Endothelial cell of hepatic sinusoid (primary cell): ENCODE results near the gene SLC25A12.
"Not testable (repeated sequence)": the region's sequence is repeated elsewhere in the genome, so short reads cannot be mapped to it uniquely, and the experiment has no call there.

ENCODE experiments used
- in situ Hi-C: cut with HindIII; loops from 2 replicates; pipeline ENCODE4 v1.10.0; 2017; ENCODE audit warnings: low sequenced_read_pairs

The SLC25A12 gene

GRCh38 chr2:171893824-171894611, at the start of gene SLC25A12:
TSS of gene SLC25A12 (minus strand) at chr2:171894244. CDS start at chr2:171894214, 30 bp downstream.
- in situ Hi-C loops, result no loop called here

GRCh38 chr2:171941316-171941699, 47.3 kb upstream of the SLC25A12 start:
- in situ Hi-C loops, result no loop called here

- in situ Hi-C loops, result no loop called here
Measured at GRCh38 chr2:171939743-171940071, 45.7 kb upstream of the SLC25A12 start.

GRCh38 chr2:171939058-171939742, 45.2 kb upstream of the SLC25A12 start:
- in situ Hi-C loops, result no loop called here

- in situ Hi-C loops, result no loop called here
Measured at GRCh38 chr2:171930385-171930784, 36.3 kb upstream of the SLC25A12 start.

- in situ Hi-C loops, result no loop called here
Measured at GRCh38 chr2:171924170-171924942, 30.3 kb upstream of the SLC25A12 start.

- in situ Hi-C loops, result no loop called here
Measured at GRCh38 chr2:171923206-171923605, 29.2 kb upstream of the SLC25A12 start.

DNA sequence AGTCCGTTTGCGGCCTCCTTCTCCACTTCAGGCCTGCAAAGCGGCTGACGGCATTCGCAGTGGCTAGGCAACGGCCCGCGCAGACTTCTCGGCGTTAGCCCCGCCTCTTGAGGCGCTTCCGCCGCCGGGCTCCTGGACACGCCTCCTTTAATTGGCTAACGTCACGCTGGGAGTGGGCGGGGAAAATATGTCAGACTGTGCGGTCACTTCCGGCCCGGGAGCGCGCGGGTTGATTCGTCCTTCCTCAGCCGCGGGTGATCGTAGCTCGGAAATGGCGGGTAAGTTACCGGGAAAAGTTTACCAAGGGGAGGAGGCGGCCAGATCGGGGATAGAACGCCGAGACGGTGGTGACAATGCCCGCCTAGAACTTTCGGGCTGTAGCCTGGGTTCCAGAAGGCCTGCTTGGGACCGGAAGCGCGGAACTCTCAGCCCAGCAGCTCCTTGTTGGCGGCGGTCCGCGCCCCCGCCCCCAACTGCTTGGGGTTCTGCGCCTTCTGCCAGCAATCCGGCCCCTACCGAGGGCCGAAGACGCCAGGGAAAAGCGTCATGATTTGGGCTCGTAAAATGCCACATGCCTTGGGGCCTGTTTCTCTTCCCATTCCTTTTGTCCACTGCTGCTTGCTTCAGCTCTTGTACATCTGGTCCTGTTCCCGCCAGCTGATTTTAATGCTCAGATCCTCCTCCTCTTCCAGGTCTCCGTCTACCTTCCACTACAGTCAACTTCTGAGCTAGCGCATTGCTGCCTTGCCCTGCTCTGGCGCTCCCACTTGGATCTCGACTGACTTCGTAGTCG, 28.4 kb upstream of the SLC25A12 start, which contains the start of gene HAT1:
Gene HAT1, plus strand, starts transcription at position 232 of the 793 bp plus-strand sequence. Its CDS starts 40 bp downstream, at position 272.
- in situ Hi-C loops, result no loop called here

DNA sequence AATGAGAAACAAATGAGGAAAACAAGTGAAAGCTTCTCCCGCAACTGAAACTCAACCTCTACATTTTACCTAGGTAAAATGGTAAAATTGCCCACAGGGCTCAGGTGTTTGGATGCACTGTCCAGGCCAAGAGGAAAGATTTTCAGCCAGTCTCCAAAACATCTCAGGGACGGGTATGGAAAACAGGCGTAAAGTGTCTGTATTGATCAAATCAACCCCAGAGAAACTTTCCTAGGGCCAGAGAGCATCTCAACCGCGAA, 27.9 kb upstream of the SLC25A12 start:
- in situ Hi-C loops, result no loop called here

- in situ Hi-C loops, result no loop called here
Measured at GRCh38 chr2:171919453-171919852, 25.4 kb upstream of the SLC25A12 start.

DNA sequence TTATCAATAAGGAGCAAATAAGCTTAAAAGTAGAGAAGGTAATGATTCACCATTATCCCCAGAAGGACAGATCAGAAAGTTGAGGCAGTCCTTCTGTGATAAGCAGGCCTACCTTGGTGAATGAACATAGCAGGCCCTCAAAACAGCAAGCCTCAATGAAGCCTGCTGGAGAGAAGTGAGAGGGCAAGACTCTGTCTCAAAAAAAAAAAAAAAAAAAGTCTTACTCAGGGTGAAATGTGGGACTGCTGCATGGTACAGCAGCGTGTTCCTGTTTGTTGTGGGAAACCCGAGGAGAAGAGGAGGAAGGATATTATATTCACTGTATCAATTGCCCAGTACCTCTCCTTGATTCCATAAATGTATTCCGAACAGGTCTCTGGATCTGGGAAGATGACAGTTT, 19.5 kb upstream of the SLC25A12 start:
- in situ Hi-C loops, result no loop called here

- in situ Hi-C loops, result no loop called here
Measured at GRCh38 chr2:171910494-171910893, 16.4 kb upstream of the SLC25A12 start.

DNA sequence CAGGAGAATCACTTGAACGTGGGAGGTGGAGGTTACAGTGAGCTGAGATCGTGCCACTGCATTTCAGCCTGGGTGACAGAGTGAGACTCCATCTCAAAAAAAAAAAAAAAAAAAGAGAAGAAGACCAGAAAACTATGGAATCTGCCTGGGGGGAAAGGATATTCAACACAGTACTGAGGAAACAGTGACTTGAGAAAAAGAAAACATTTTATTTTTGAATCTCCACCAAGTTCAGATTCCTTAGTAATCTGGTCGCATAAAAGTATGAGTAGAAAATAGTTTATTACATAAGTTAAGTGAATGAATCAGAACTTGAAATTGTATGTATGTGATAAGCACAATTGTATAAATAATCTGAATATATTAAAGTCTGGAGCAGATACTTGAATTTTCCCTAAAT, 15.2 kb upstream of the SLC25A12 start:
- in situ Hi-C loops, result no loop called here

GRCh38 chr2:171908235-171908634, 14.2 kb upstream of the SLC25A12 start:
- in situ Hi-C loops, result no loop called here

GRCh38 chr2:171902840-171903420, 8.9 kb upstream of the SLC25A12 start:
- in situ Hi-C loops, result no loop called here

DNA sequence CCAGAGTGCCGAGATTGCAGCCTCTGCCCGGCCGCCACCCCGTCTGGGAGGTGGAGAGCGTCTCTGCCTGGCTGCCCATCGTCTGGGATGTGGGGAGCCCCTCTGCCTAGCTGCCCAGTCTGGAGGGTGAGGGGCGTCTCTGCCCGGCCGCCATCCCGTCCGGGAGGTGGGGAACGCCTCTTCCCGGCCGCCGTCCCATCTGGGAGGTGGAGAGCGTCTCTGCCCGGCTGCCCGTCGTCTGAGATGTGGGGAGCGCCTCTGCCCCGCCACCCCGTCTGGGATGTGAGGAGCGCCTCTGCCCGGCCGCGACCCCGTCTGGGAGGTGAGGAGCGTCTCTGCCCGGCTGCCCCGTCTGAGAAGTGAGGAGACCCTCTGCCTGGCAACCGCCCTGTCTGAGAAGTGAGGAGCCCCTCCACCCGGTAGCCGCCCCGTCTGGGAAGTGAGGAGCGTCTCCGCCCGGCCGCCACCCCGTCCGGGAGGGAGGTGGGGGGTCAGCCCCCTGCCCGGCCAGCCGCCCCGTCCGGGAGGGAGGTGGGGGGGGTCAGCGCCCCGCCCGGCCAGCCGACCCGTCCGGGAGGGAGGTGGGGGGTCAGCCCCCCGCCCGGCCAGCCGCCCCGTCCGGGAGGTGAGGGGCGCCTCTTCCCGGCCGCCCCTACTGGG, 5.7 kb upstream of the SLC25A12 start:
- in situ Hi-C loops, result not testable (repeated sequence)

- in situ Hi-C loops, result no loop called here
Measured at GRCh38 chr2:171895786-171896185, 1.7 kb upstream of the SLC25A12 start.

GRCh38 chr2:171894612-171894947, 536 bp upstream of the SLC25A12 start:
- in situ Hi-C loops, result no loop called here

GRCh38 chr2:171893196-171893823, 734 bp downstream of the SLC25A12 start:
- in situ Hi-C loops, result no loop called here

GRCh38 chr2:171889808-171890207, 4.2 kb downstream of the SLC25A12 start:
- in situ Hi-C loops, result no loop called here
